Bronchial epithelial cell (primary cell): ENCODE results near the gene ARHGAP15. TPM values are rescaled to one million over a fixed set of nuclear protein-coding genes. Genes with fewer than 3 reads are reported as not detected.

Experiments used
- DNase-seq: peaks from one replicate; pipeline ENCODE4 v3.0.0-alpha.2; 2010; ENCODE audit warnings: low read depth
- FAIRE-seq: peaks from 2 replicates; lab custom pipeline; 2011; peaks lifted over from hg19 to GRCh38; lab: Jason Lieb, UNC
- H3K27me3 ChIP-seq: 2 replicates; pipeline ENCODE4 v1.5.1; 2011; ENCODE audit warnings: low read length; ENCODE audit not compliant: control insufficient read depth, insufficient read depth
- H3K36me3 ChIP-seq: 2 replicates; pipeline ENCODE4 v1.5.1; 2011; ENCODE audit warnings: low read length; ENCODE audit not compliant: control insufficient read depth, insufficient read depth
- H3K4me3 ChIP-seq: 2 replicates; pipeline ENCODE4 v1.5.1; 2011; ENCODE audit warnings: mild to moderate bottlenecking, low read depth, low read length, control low read depth
- CTCF ChIP-seq: IDR thresholded peaks from 2 replicates; pipeline ENCODE4 v1.5.1; 2011; ENCODE audit warnings: mild to moderate bottlenecking, moderate library complexity, low read length, control low read depth, inconsistent platforms; ENCODE audit not compliant: insufficient read depth, severe bottlenecking
- total RNA-seq: library from RNA; depleted of rRNA; stranded (reverse); fragments of >200 nt; gene quantifications from 2 replicates; pipeline ENCODE4 v1.2.1, GENCODE V29; 2014

ARHGAP15 gene
- total RNA-seq, 1 donor from 2014 or later = not detected

GRCh38 chr2:143762176-143762928 is 633.1 kb downstream of the ARHGAP15 start:
- FAIRE-seq = no peak
- no peak for TF ChIP-seq CTCF
- peak; percentile 16 for DNase-seq
- no peak overlapping the region for H3K4me3 ChIP-seq
- H3K27me3 ChIP-seq = no peaks in the 10 kb centered on the region
- H3K36me3 ChIP-seq = no peaks in the 10 kb centered on the region

GRCh38 chr2:143764261-143764660 is 635.0 kb downstream of the ARHGAP15 start:
- no peak overlapping the region for H3K4me3 ChIP-seq
- DNase-seq (no peak), FAIRE-seq (no peak)
- H3K27me3 ChIP-seq = no peaks in the 10 kb centered on the region
- TF ChIP-seq CTCF = no peak
- H3K36me3 ChIP-seq = no peaks in the 10 kb centered on the region

- FAIRE-seq (no peak), DNase-seq (no peak)
- no peak overlapping the region for H3K4me3 ChIP-seq
- H3K27me3 ChIP-seq = no peaks in the 10 kb centered on the region
- TF ChIP-seq CTCF = no peak
- no peaks in the 10 kb centered on the region for H3K36me3 ChIP-seq
These were observed 635.5 kb downstream of the ARHGAP15 start for GRCh38 chr2:143764706-143765105.

- FAIRE-seq = no peak
- TF ChIP-seq CTCF = no peak
These were observed 639.8 kb downstream of the ARHGAP15 start for GRCh38 chr2:143768991-143769390.

GRCh38 chr2:143771939-143772338 is 642.7 kb downstream of the ARHGAP15 start:
- Histone ChIP-seq H3K27me3 (no peaks in the 10 kb centered on the region), H3K36me3 (no peaks in the 10 kb centered on the region), H3K4me3 (no peak overlapping the region)
- no peak for DNase-seq
- no peak for TF ChIP-seq CTCF
- peak; percentile 68 for FAIRE-seq

More at GRCh38 chr2:143768991-143769390, 639.8 kb downstream of the ARHGAP15 start:
- H3K27me3 ChIP-seq = no peaks in the 10 kb centered on the region
- DNase-seq = no peak
- H3K4me3 ChIP-seq = no peak overlapping the region
- no peaks in the 10 kb centered on the region for H3K36me3 ChIP-seq
